Natural killer cell (primary cell): ENCODE data around the gene FLT1. TPM values are rescaled to one million over a fixed set of nuclear protein-coding genes. Genes with fewer than 3 reads are reported as not detected.

Experiments
- ATAC-seq, 3 donors: fragments of 150-1000 bp in 2 of 3; fragments of 200-7000 bp in 1 of 3; cut with Tn5 transposase; 1 replicate in 1 of 3; 2 replicates in 2 of 3; pipeline ENCODE4 v1.10.0; 2021; ENCODE audit warnings: mild to moderate bottlenecking in 2 of 3, moderate library complexity in 2 of 3
- DNase-seq, 2 donors: peaks; one replicate each; pipeline versions ENCODE4 v3.0.0 to v3.0.0-alpha.2; 2013 to 2021; ENCODE audit warnings: mixed read lengths in 1 of 2
- H3K27ac ChIP-seq: one replicate; pipeline ENCODE4 v1.5.1; 2013; ENCODE audit warnings: mild to moderate bottlenecking, low read length
- H3K27me3 ChIP-seq: one replicate; pipeline ENCODE4 v1.6.1; 2013; ENCODE audit warnings: low read length; ENCODE audit not compliant: control insufficient read depth, insufficient read depth
- H3K36me3 ChIP-seq: one replicate; pipeline ENCODE4 v1.6.1; 2013; ENCODE audit warnings: low read length; ENCODE audit not compliant: control insufficient read depth, insufficient read depth
- H3K4me1 ChIP-seq: one replicate; pipeline ENCODE4 v1.6.1; 2013; ENCODE audit warnings: low read length; ENCODE audit not compliant: control insufficient read depth, insufficient read depth
- H3K4me3 ChIP-seq: one replicate; pipeline ENCODE4 v1.5.1; 2013; ENCODE audit warnings: low read length
- H3K9me3 ChIP-seq: one replicate; pipeline ENCODE4 v1.6.1; 2013; ENCODE audit warnings: low read length; ENCODE audit not compliant: control insufficient read depth, insufficient read depth
- H3K27ac Mint-ChIP-seq, 2 donors: one replicate each; pipeline ENCODE4 v1.8.0; 2022; ENCODE audit warnings: mild to moderate bottlenecking in 2 of 2, mixed read lengths in 2 of 2, moderate library complexity in 1 of 2
- H3K27me3 Mint-ChIP-seq, 2 donors: one replicate each; pipeline ENCODE4 v1.8.0; 2022; ENCODE audit warnings: low read depth in 2 of 2, mixed read lengths in 2 of 2
- H3K36me3 Mint-ChIP-seq: one replicate; pipeline ENCODE4 v1.8.0; 2022; ENCODE audit warnings: mixed read lengths
- H3K4me1 Mint-ChIP-seq, 2 donors: one replicate each; pipeline ENCODE4 v1.8.0; 2022; ENCODE audit warnings: mixed read lengths in 2 of 2
- H3K4me3 Mint-ChIP-seq: one replicate; pipeline ENCODE4 v1.8.0; 2022; ENCODE audit warnings: mild to moderate bottlenecking, moderate library complexity, mixed read lengths
- H3K9me3 Mint-ChIP-seq, 2 donors: one replicate each; pipeline ENCODE4 v1.8.0; 2022; ENCODE audit warnings: mixed read lengths in 2 of 2
- WGBS: methylation state at CpG from one replicate; pipeline ENCODE4 v1.1.7; 2013; ENCODE audit warnings: missing lambda C conversion rate; ENCODE audit not compliant: insufficient coverage; 5-methylcytosine and 5-hydroxymethylcytosine counted together
- intact Hi-C: fragments of 100-400 bp; cut with micrococcal nuclease; formaldehyde crosslinking; loops from one replicate; pipeline ENCODE4 v1.14.2; 2022
- total RNA-seq, 4 donors: library from RNA; stranded (reverse); fragments of 120-200 nt in 1 of 4; gene quantifications; one replicate each; pipeline versions ENCODE4 v1.2.3 to v1.2.4, GENCODE V29; 2013 to 2022
- TF ChIP-seq, protein P1 (sequence below): fragments of 200-600 bp; IDR thresholded peaks from one replicate; pipeline ENCODE4 v1.8.0; 2022; ENCODE audit warnings: antibody characterized with exemption

FLT1 gene
- total RNA-seq, 3 donors from 2014 or later (not counting 1 experiment from before 2014, with no cell fraction given) = 0.05 to 0.43 (median 0.07) TPM

DNA sequence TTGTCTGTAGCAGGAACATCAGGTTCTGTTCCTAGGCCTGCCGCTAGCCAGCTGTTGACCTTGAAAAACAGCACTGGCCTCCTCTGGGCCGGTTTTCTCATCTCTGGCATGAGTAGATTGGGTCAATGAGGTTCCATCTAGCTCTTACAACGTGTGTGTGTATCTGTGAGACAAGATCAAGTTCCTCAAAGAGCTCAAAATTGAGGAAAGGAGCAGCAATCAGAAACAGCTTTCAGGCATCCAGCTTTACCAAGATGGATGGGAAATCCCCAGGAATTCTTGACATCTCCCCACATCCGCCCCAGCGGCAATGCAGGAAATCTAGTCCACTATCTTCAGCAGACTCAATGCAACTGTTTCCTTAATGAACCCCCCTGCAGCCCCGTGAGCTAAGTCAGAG lies 4.9 kb downstream of the FLT1 start:
- intact Hi-C loops = no loop called here
- Mint-ChIP-seq H3K36me3 (no peaks in the 10 kb centered on the region), H3K4me3 (no peak overlapping the region), H3K27me3 (peaks cover 26 to 67% of the 10 kb centered on the region in 2 donors), H3K4me1 (no peaks in the 10 kb centered on the region), H3K9me3 (no peaks in the 10 kb centered on the region), H3K27ac (no peak overlapping the region)
- no peaks in the 10 kb centered on the region for H3K36me3 ChIP-seq
- H3K27ac ChIP-seq = no peak overlapping the region
- 32% methylated on average over 6 of the region's 6 CpGs for WGBS
- ATAC-seq (no peak), DNase-seq (no peak)
- TF ChIP-seq, protein P1, sequence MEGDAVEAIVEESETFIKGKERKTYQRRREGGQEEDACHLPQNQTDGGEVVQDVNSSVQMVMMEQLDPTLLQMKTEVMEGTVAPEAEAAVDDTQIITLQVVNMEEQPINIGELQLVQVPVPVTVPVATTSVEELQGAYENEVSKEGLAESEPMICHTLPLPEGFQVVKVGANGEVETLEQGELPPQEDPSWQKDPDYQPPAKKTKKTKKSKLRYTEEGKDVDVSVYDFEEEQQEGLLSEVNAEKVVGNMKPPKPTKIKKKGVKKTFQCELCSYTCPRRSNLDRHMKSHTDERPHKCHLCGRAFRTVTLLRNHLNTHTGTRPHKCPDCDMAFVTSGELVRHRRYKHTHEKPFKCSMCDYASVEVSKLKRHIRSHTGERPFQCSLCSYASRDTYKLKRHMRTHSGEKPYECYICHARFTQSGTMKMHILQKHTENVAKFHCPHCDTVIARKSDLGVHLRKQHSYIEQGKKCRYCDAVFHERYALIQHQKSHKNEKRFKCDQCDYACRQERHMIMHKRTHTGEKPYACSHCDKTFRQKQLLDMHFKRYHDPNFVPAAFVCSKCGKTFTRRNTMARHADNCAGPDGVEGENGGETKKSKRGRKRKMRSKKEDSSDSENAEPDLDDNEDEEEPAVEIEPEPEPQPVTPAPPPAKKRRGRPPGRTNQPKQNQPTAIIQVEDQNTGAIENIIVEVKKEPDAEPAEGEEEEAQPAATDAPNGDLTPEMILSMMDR = no peak
- peaks cover 28% of the 10 kb centered on the region for H3K27me3 ChIP-seq
- H3K9me3 ChIP-seq = no peaks in the 10 kb centered on the region
- H3K4me3 ChIP-seq = no peak overlapping the region
- H3K4me1 ChIP-seq = peaks cover 15% of the 10 kb centered on the region

- no peaks in the 10 kb centered on the region for H3K9me3 ChIP-seq
- H3K27me3 ChIP-seq = peaks cover 28% of the 10 kb centered on the region
- 35% methylated on average over 4 of the region's 5 CpGs for WGBS
- TF ChIP-seq, protein P1 = no peak
- H3K4me3 Mint-ChIP-seq = no peak overlapping the region
- no peak overlapping the region for H3K4me3 ChIP-seq
- DNase-seq (no peak), ATAC-seq (no peak)
- intact Hi-C loops = no loop called here
- no peaks in the 10 kb centered on the region for H3K4me1 Mint-ChIP-seq
- H3K27ac Mint-ChIP-seq = no peak overlapping the region
- no peaks in the 10 kb centered on the region for H3K36me3 ChIP-seq
- no peak overlapping the region for H3K27ac ChIP-seq
- no peaks in the 10 kb centered on the region for H3K36me3 Mint-ChIP-seq
- peaks cover 12% of the 10 kb centered on the region for H3K4me1 ChIP-seq
- no peaks in the 10 kb centered on the region for H3K9me3 Mint-ChIP-seq
- peaks cover 26 to 67% of the 10 kb centered on the region in 2 donors for H3K27me3 Mint-ChIP-seq
These were observed 5.4 kb downstream of the FLT1 start for GRCh38 chr13:28489524-28489931.

DNA sequence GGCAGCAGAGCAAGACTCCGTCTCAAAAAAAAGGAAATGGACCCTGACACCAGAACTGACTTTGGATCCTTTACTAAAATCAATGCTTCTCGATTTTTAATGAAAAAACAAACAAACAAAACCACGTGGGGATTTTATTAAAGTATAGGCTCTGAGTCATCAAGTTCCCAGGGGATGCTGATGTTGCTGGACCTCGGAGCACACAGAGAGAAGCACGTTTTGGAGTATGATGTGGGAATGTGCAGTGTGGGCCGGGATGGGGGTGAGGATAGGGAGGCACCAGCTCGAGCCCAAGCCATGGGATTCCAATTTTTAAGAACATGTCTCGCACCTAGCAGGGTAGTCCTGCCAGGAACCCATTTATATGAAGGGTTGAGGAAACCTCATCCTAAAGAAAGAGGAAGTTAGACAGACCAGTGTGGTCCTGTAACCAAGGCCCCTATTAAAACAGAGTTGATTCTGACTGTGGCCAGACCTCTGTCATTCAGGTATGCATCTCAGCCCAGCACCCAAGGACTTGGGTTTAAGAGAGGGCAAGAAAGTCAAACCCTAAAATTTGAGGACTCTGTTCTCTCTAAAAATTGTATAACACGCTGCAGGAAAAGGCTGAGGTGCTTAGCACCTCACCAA lies 6.4 kb downstream of the FLT1 start:
- Histone ChIP-seq H3K9me3 (no peaks in the 10 kb centered on the region), H3K36me3 (no peaks in the 10 kb centered on the region), H3K27ac (no peak overlapping the region), H3K4me1 (peaks cover 1% of the 10 kb centered on the region), H3K27me3 (peaks cover 20% of the 10 kb centered on the region), H3K4me3 (no peak overlapping the region)
- DNase-seq = no peak
- ATAC-seq = no peak
- Mint-ChIP-seq H3K4me3 (no peak overlapping the region), H3K36me3 (no peaks in the 10 kb centered on the region), H3K27me3 (peaks cover 26 to 76% of the 10 kb centered on the region in 2 donors), H3K4me1 (no peaks in the 10 kb centered on the region), H3K27ac (no peak overlapping the region), H3K9me3 (no peaks in the 10 kb centered on the region)
- WGBS = 69% methylated on average over 9 of the region's 9 CpGs
- TF ChIP-seq, protein P1 = no peak
- intact Hi-C loops = no loop called here

- no peaks in the 10 kb centered on the region for H3K9me3 Mint-ChIP-seq
- no peaks in the 10 kb centered on the region for H3K9me3 ChIP-seq
- no peak overlapping the region for H3K4me3 Mint-ChIP-seq
- no peaks in the 10 kb centered on the region for H3K4me1 Mint-ChIP-seq
- no peak overlapping the region for H3K27ac Mint-ChIP-seq
- TF ChIP-seq, protein P1 = no peak
- no peak for DNase-seq
- no peak overlapping the region for H3K27ac ChIP-seq
- H3K27me3 ChIP-seq = peaks cover 6% of the 10 kb centered on the region
- H3K36me3 Mint-ChIP-seq = no peaks in the 10 kb centered on the region
- H3K36me3 ChIP-seq = no peaks in the 10 kb centered on the region
- no peaks in the 10 kb centered on the region for H3K4me1 ChIP-seq
- no peak overlapping the region for H3K4me3 ChIP-seq
- intact Hi-C loops = no loop called here
- peaks cover 20 to 67% of the 10 kb centered on the region in 2 donors for H3K27me3 Mint-ChIP-seq
- no peak for ATAC-seq
- 85% methylated on average over 10 of the region's 10 CpGs for WGBS
These were observed 8.9 kb downstream of the FLT1 start for GRCh38 chr13:28485996-28486543.
